Endothelial cell (in vitro differentiated cells): ENCODE data around the gene KSR2. TPM values are rescaled to one million over a fixed set of nuclear protein-coding genes. Genes with fewer than 3 reads are reported as not detected.

Source experiments
- DNase-seq: peaks from one replicate; pipeline ENCODE4 v3.0.0; 2021; ENCODE audit warnings: low spot score
- H3K27ac Mint-ChIP-seq: one replicate; pipeline ENCODE4 v1.8.0; 2021; ENCODE audit warnings: mixed read lengths, inconsistent platforms; ENCODE audit not compliant: unreplicated experiment
- H3K27me3 Mint-ChIP-seq: one replicate; pipeline ENCODE4 v1.8.0; 2021; ENCODE audit warnings: mild to moderate bottlenecking, moderate library complexity, mixed read lengths, inconsistent platforms; ENCODE audit not compliant: unreplicated experiment
- H3K36me3 Mint-ChIP-seq: one replicate; pipeline ENCODE4 v1.8.0; 2021; ENCODE audit warnings: mild to moderate bottlenecking, low read depth, mixed read lengths, inconsistent platforms; ENCODE audit not compliant: unreplicated experiment
- H3K4me1 Mint-ChIP-seq: one replicate; pipeline ENCODE4 v1.8.0; 2021; ENCODE audit warnings: mild to moderate bottlenecking, mixed read lengths, inconsistent platforms; ENCODE audit not compliant: unreplicated experiment
- H3K4me3 Mint-ChIP-seq: one replicate; pipeline ENCODE4 v1.8.0; 2021; ENCODE audit warnings: mild to moderate bottlenecking, mixed read lengths, inconsistent platforms; ENCODE audit not compliant: unreplicated experiment
- H3K9me3 Mint-ChIP-seq: one replicate; pipeline ENCODE4 v1.8.0; 2021; ENCODE audit warnings: mixed read lengths, inconsistent platforms; ENCODE audit not compliant: unreplicated experiment
- CTCF ChIP-seq: fragments of 200-600 bp; sonication (generic); IDR thresholded peaks from one replicate; pipeline ENCODE4 v1.5.0; 2021; ENCODE audit warnings: antibody characterized with exemption; ENCODE audit not compliant: unreplicated experiment
- total RNA-seq: library from RNA; stranded (reverse); fragmentation: NEBNext Ultra II Directional; extraction: Animal tissue kit (Norgen Biotek cat#: 25700); gene quantifications from one replicate; pipeline ENCODE4 v1.2.1, GENCODE V29; 2021; ENCODE audit not compliant: unreplicated experiment

Gene KSR2
- total RNA-seq, 1 donor from 2014 or later = 0.05 TPM

GRCh38 chr12:117718141-117718540 lies 250.6 kb downstream of the KSR2 start:
- no peak overlapping the region for H3K27ac Mint-ChIP-seq

GRCh38 chr12:117714203-117714602 lies 254.6 kb downstream of the KSR2 start:
- TF ChIP-seq CTCF = no peak
- DNase-seq = no peak
- Mint-ChIP-seq H3K4me3 (no peak overlapping the region), H3K27ac (no peak overlapping the region), H3K4me1 (no peaks in the 10 kb centered on the region), H3K36me3 (no peaks in the 10 kb centered on the region), H3K27me3 (no peaks in the 10 kb centered on the region), H3K9me3 (no peaks in the 10 kb centered on the region)

More at GRCh38 chr12:117718141-117718540, 250.6 kb downstream of the KSR2 start:
- Mint-ChIP-seq H3K4me3 (no peak overlapping the region), H3K27me3 (no peaks in the 10 kb centered on the region), H3K4me1 (no peaks in the 10 kb centered on the region), H3K9me3 (no peaks in the 10 kb centered on the region), H3K36me3 (no peaks in the 10 kb centered on the region)
- no peak for DNase-seq
- TF ChIP-seq CTCF = no peak

- no peak overlapping the region for H3K4me3 Mint-ChIP-seq
- no peak for TF ChIP-seq CTCF
- no peaks in the 10 kb centered on the region for H3K4me1 Mint-ChIP-seq
- H3K36me3 Mint-ChIP-seq = no peaks in the 10 kb centered on the region
- no peaks in the 10 kb centered on the region for H3K27me3 Mint-ChIP-seq
- no peaks in the 10 kb centered on the region for H3K9me3 Mint-ChIP-seq
- H3K27ac Mint-ChIP-seq = no peak overlapping the region
- DNase-seq = no peak
These were observed 258.7 kb downstream of the KSR2 start for GRCh38 chr12:117710121-117710520.

- no peak for DNase-seq
- H3K4me1 Mint-ChIP-seq = no peaks in the 10 kb centered on the region
- no peaks in the 10 kb centered on the region for H3K9me3 Mint-ChIP-seq
- no peak overlapping the region for H3K4me3 Mint-ChIP-seq
- no peaks in the 10 kb centered on the region for H3K36me3 Mint-ChIP-seq
- H3K27me3 Mint-ChIP-seq = no peaks in the 10 kb centered on the region
- H3K27ac Mint-ChIP-seq = no peak overlapping the region
- TF ChIP-seq CTCF = no peak
These were observed 260.9 kb downstream of the KSR2 start for GRCh38 chr12:117707861-117708260.

- DNase-seq = no peak
- H3K9me3 Mint-ChIP-seq = no peaks in the 10 kb centered on the region
- no peak overlapping the region for H3K4me3 Mint-ChIP-seq
- H3K36me3 Mint-ChIP-seq = no peaks in the 10 kb centered on the region
- no peaks in the 10 kb centered on the region for H3K27me3 Mint-ChIP-seq
- no peak overlapping the region for H3K27ac Mint-ChIP-seq
- TF ChIP-seq CTCF = no peak
- H3K4me1 Mint-ChIP-seq = no peaks in the 10 kb centered on the region
These were observed 265.2 kb downstream of the KSR2 start for GRCh38 chr12:117703584-117703983.
